A549 (cell line): ENCODE measurements around the gene CA10. TPM values are rescaled to one million over a fixed set of nuclear protein-coding genes. Genes with fewer than 3 reads are reported as not detected.
A peak's percentile ranks its signal among the peaks of the same experiment; 100 is the strongest.

ENCODE experiments used
- ATAC-seq, 2 experiments: fragments of 200-7000 bp in 1 of 2; fragments of >200 bp in 1 of 2; cut with Nextera tagmentation in 1 of 2; cut with Tn5 transposase in 1 of 2; 3 replicates each; pipeline versions ENCODE4 v1.8.0 to v1.9.1; 2018 to 2020; ENCODE audit warnings: mild to moderate bottlenecking in 1 of 2, moderate library complexity in 1 of 2
- CTCF ChIA-PET: fragments of 300-600 bp; sonication (Branson Sonifier 250); formaldehyde crosslinking; extraction: SDS; loops from one replicate; lab custom pipeline; 2021; ENCODE audit warnings: antibody characterized with exemption, inconsistent platforms; lab: Yijun Ruan, JAX
- POLR2A ChIA-PET: fragments of 350-600 bp; formaldehyde crosslinking; extraction: SDS; loops from one replicate; lab custom pipeline; 2021; ENCODE audit warnings: antibody characterized with exemption, inconsistent platforms; lab: Yijun Ruan, JAX
- DNase-seq, 2 experiments: peaks; one replicate each; pipeline versions ENCODE4 v3.0.0 to v3.0.0-alpha.2; 2011 to 2016; ENCODE audit warnings: low read depth in 1 of 2, low spot score in 1 of 2
- FAIRE-seq: peaks from 2 replicates; lab custom pipeline; 2011; peaks lifted over from hg19 to GRCh38; lab: Jason Lieb, UNC
- H3K27ac ChIP-seq, 2 experiments: fragments of >200 bp; sonication (Bioruptor Twin); formaldehyde crosslinking; 3 replicates each; pipeline ENCODE4 v1.5.1; 2016 to 2017
- H3K4me1 ChIP-seq: fragments of >200 bp; sonication (Bioruptor Twin); formaldehyde crosslinking; 3 replicates; pipeline ENCODE4 v1.6.1; 2016
- H3K4me2 ChIP-seq: fragments of >200 bp; sonication (Bioruptor Twin); formaldehyde crosslinking; 3 replicates; pipeline ENCODE4 v1.6.1; 2016
- H3K4me3 ChIP-seq: fragments of >200 bp; sonication (Bioruptor Twin); formaldehyde crosslinking; 3 replicates; pipeline ENCODE4 v1.5.1; 2016
- H3K9me3 ChIP-seq: fragments of >200 bp; sonication (Bioruptor Twin); formaldehyde crosslinking; 3 replicates; pipeline ENCODE4 v1.6.1; 2016
- ATOH8 ChIP-seq: fragments of 250-450 bp; sonication (Bioruptor Pico); IDR thresholded peaks from 2 replicates; pipeline ENCODE4 v1.5.0; 2020; ENCODE audit warnings: low read depth, mild to moderate bottlenecking, moderate library complexity
- BHLHE40 ChIP-seq: IDR thresholded peaks from 2 replicates; pipeline ENCODE4 v1.6.1; 2012; ENCODE audit warnings: low read depth, low read length, inconsistent platforms
- CBX8 ChIP-seq: fragments of 200-600 bp; sonication (generic); IDR thresholded peaks from 2 replicates; pipeline ENCODE4 v1.6.1; 2016
- E2F6 ChIP-seq: IDR thresholded peaks from 2 replicates; pipeline ENCODE4 v1.6.1; 2012; ENCODE audit warnings: low read depth, borderline replicate concordance
- EHMT2 ChIP-seq: fragments of 200-600 bp; sonication (generic); IDR thresholded peaks from 2 replicates; pipeline ENCODE4 v1.6.1; 2016; ENCODE audit warnings: antibody characterized with exemption, low read depth, mild to moderate bottlenecking, moderate library complexity
- FOSL2 ChIP-seq, 2 experiments: fragments of 450-650 bp in 1 of 2; fragments of >200 bp in 1 of 2; sonication (Bioruptor Twin) in 1 of 2; formaldehyde crosslinking; IDR thresholded peaks; 2 replicates each; pipeline versions ENCODE4 v1.5.0 to v1.6.1; 2016 to 2020; ENCODE audit warnings: mild to moderate bottlenecking in 1 of 2, moderate library complexity in 1 of 2
- GATA3 ChIP-seq: IDR thresholded peaks from 2 replicates; pipeline ENCODE4 v1.6.1; 2012; ENCODE audit warnings: borderline replicate concordance
- HDAC2 ChIP-seq: fragments of 200-600 bp; sonication (generic); IDR thresholded peaks from 2 replicates; pipeline ENCODE4 v1.6.1; 2016
- HES2 ChIP-seq: fragments of >200 bp; sonication (Bioruptor Twin); formaldehyde crosslinking; IDR thresholded peaks from 2 replicates; pipeline ENCODE4 v1.6.1; 2016
- HOXB13 ChIP-seq: fragments of 250-450 bp; sonication (Bioruptor Pico); IDR thresholded peaks from 2 replicates; pipeline ENCODE4 v1.5.0; 2020; ENCODE audit warnings: low read depth, mild to moderate bottlenecking, moderate library complexity
- KDM1A ChIP-seq: fragments of 200-600 bp; sonication (generic); IDR thresholded peaks from 2 replicates; pipeline ENCODE4 v1.6.1; 2016; ENCODE audit warnings: low read depth, mild to moderate bottlenecking
- KDM5A ChIP-seq: fragments of 200-600 bp; sonication (generic); IDR thresholded peaks from 2 replicates; pipeline ENCODE4 v1.6.1; 2016; ENCODE audit warnings: antibody characterized with exemption, mild to moderate bottlenecking
- MYC ChIP-seq: IDR thresholded peaks from 2 replicates; pipeline ENCODE4 v1.6.1; 2012; ENCODE audit warnings: mild to moderate bottlenecking, inconsistent platforms, low read length, improper control_type of control experiment, borderline replicate concordance
- NPAS2 ChIP-seq: fragments of 250-450 bp; sonication (Bioruptor Pico); IDR thresholded peaks from 2 replicates; pipeline ENCODE4 v1.8.0; 2022; ENCODE audit warnings: mild to moderate bottlenecking, moderate library complexity, borderline replicate concordance
- PBX3 ChIP-seq: IDR thresholded peaks from 2 replicates; pipeline ENCODE4 v1.6.1; 2012
- PHF8 ChIP-seq: fragments of 200-600 bp; sonication (generic); IDR thresholded peaks from 2 replicates; pipeline ENCODE4 v1.6.1; 2016; ENCODE audit warnings: low read depth, mild to moderate bottlenecking, antibody characterized with exemption, moderate library complexity, borderline replicate concordance
- POLR2A ChIP-seq: IDR thresholded peaks from 2 replicates; pipeline ENCODE4 v1.6.1; 2012; ENCODE audit warnings: mild to moderate bottlenecking, low read length
- RAD21 ChIP-seq, 2 experiments: fragments of >200 bp in 1 of 2; sonication (Bioruptor Twin) in 1 of 2; formaldehyde crosslinking in 1 of 2; IDR thresholded peaks in 1 of 2; conservative IDR thresholded peaks in 1 of 2; 2 replicates in 1 of 2; 3 replicates in 1 of 2; pipeline ENCODE4 v1.6.1; 2012 to 2018; ENCODE audit warnings: inconsistent platforms in 1 of 2
- RARB ChIP-seq: fragments of 250-450 bp; sonication (Bioruptor Pico); IDR thresholded peaks from 2 replicates; pipeline ENCODE4 v1.8.0; 2021; ENCODE audit warnings: mild to moderate bottlenecking, moderate library complexity
- RCOR1 ChIP-seq: fragments of 150-350 bp; IDR thresholded peaks from 2 replicates; pipeline ENCODE4 v1.6.1; 2014; ENCODE audit warnings: antibody characterized with exemption, low read length, low read depth
- SREBF2 ChIP-seq: fragments of 450-650 bp; IDR thresholded peaks from 2 replicates; pipeline ENCODE4 v1.6.1; 2014; ENCODE audit warnings: mild to moderate bottlenecking, moderate library complexity
- TFCP2L1 ChIP-seq: fragments of 250-450 bp; sonication (Bioruptor Pico); IDR thresholded peaks from 2 replicates; pipeline ENCODE4 v1.5.0; 2021; ENCODE audit warnings: mild to moderate bottlenecking
- USF2 ChIP-seq: fragments of 450-650 bp; IDR thresholded peaks from 2 replicates; pipeline ENCODE4 v1.6.1; 2014; ENCODE audit warnings: antibody characterized with exemption
- ZNF302 ChIP-seq: fragments of 250-450 bp; sonication (Bioruptor Pico); IDR thresholded peaks from 2 replicates; pipeline ENCODE4 v1.9.0; 2021; ENCODE audit warnings: inconsistent platforms, mild to moderate bottlenecking, moderate library complexity
- ZSCAN20 ChIP-seq: fragments of 250-450 bp; sonication (Bioruptor Pico); IDR thresholded peaks from 2 replicates; pipeline ENCODE4 v1.8.0; 2022; ENCODE audit warnings: mild to moderate bottlenecking, moderate library complexity
- WGBS: methylation state at CpG from one replicate; pipeline ENCODE4 v1.1.6; 2017; ENCODE audit errors: missing lambda C conversion rate; 5-methylcytosine and 5-hydroxymethylcytosine counted together
- polyA plus RNA-seq, 4 experiments: library from polyadenylated mRNA; depleted of rRNA in 3 of 4; stranded (reverse); fragments of >200 nt; fragmentation: RNase III in 1 of 4; extraction: RNeasy Plus Mini Kit Qiagen cat#74134 plus additional on column Dnase treatment in 1 of 4; gene quantifications; 2 replicates in 3 of 4; 3 replicates in 1 of 4; pipeline ENCODE4 v1.2.3, GENCODE V29; 2011 to 2017

CA10 gene
- polyA plus RNA-seq, 2 of the 4 experiments (the other 2 are of a cell fraction): not detected

- no peak for ATAC-seq
- Histone ChIP-seq H3K4me2 (no peak overlapping the region), H3K9me3 (0 out of 3 replicates have a peak, but pooled peaks cover 8% of the 10 kb centered on the region), H3K4me1 (no peaks in the 10 kb centered on the region), H3K4me3 (no peak overlapping the region), H3K27ac (no peak overlapping the region)
- DNase-seq: no peak
- WGBS: 31% methylated on average over 6 of the region's 6 CpGs
- TF ChIP-seq PHF8 (no peak), TFCP2L1 (CRISPR knock-in tag) (no peak), ZSCAN20 (CRISPR knock-in tag) (no peak), USF2 (no peak), PBX3 (no peak), RARB (CRISPR knock-in tag) (no peak), ZNF302 (no peak), MYC (no peak), E2F6 (no peak)
- ChIA-PET POLR2A (no interaction called here), CTCF (interaction anchor here (0.6 to 2.1 kb wide), 2 partner anchors 32 to 35 kb away, joined by 4 to 7 read pairs; no protein-coding TSS in a partner anchor)
- FAIRE-seq: peak; percentile 67
These were observed 426.4 kb downstream of the CA10 start for GRCh38 chr17:51731941-51732722.

GRCh38 chr17:51730303-51731050 is 428.0 kb downstream of the CA10 start:
- Histone ChIP-seq H3K4me3 (no peak overlapping the region), H3K9me3 (0 out of 3 replicates have a peak, but pooled peaks cover 8% of the 10 kb centered on the region), H3K4me1 (no peaks in the 10 kb centered on the region), H3K27ac (no peak overlapping the region), H3K4me2 (no peak overlapping the region)
- DNase-seq (no peak), ATAC-seq (no peak), FAIRE-seq (no peak)
- whole genome bisulfite sequencing: 48% methylated on average over 4 of the region's 4 CpGs
- CTCF ChIA-PET: no interaction called here
- no peak for TF ChIP-seq FOSL2 (IDR thresholded peaks at IDR 0.05)
- no peak for TF ChIP-seq FOSL2 (CRISPR knock-in tag; IDR thresholded peaks at IDR 0.05)
- TF ChIP-seq HOXB13 (CRISPR knock-in tag): no peak
- TF ChIP-seq GATA3: no peak
- TF ChIP-seq HES2: no peak
- no peak for TF ChIP-seq EHMT2
- no peak for TF ChIP-seq KDM5A
- no peak for TF ChIP-seq NPAS2
- no peak for TF ChIP-seq SREBF2
- TF ChIP-seq POLR2A: no peak
- TF ChIP-seq KDM1A: no peak
- TF ChIP-seq CBX8: no peak
- TF ChIP-seq ATOH8: no peak
- TF ChIP-seq RAD21 (conservative IDR thresholded peaks at IDR 0.05 in 1 of 2, IDR thresholded peaks at IDR 0.05 in 1 of 2): no peak
- TF ChIP-seq HDAC2: no peak
- TF ChIP-seq ZSCAN20 (CRISPR knock-in tag): no peak
- no peak for TF ChIP-seq RCOR1
- TF ChIP-seq BHLHE40: no peak
- POLR2A ChIA-PET: no interaction called here
